ENCODE results near the gene EXOC6B. TPM values are rescaled to one million over a fixed set of nuclear protein-coding genes. Genes with fewer than 3 reads are reported as not detected.
"Not testable (repeated sequence)": the region's sequence is repeated elsewhere in the genome, so short reads cannot be mapped to it uniquely, and the experiment has no call there.

The EXOC6B gene
- total RNA-seq, 2 donors from 2014 or later = 10.4 to 11.6 TPM

DNA sequence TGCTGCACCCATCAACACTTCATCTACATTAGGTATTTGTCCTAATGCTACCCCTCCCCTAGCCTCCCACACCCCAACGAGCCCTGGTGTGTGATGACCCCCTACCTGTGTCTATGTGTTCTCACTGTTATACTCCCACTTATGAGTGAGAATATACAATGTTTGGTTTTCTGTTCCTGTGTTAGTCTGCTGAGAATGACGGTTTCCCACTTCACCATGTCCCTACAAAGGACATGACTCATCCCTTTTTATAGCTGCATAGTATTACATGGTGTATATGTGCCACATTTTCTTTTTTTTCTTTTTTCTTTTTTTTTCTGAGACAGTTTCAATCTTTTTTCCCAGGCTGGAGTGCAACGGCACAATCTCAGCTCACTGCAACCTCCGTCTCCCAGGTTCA is 394.1 kb downstream of the EXOC6B start:
- Mint-ChIP-seq H3K27me3 (ENCODE audit: low read depth) (no peaks in the 10 kb centered on the region), H3K36me3 (ENCODE audit: insufficient read depth in 2 of 2) (peaks cover 8 to 14% of the 10 kb centered on the region in 2 donors), H3K4me3 (no peak overlapping the region), H3K4me1 (ENCODE audit: low read depth) (no peaks in the 10 kb centered on the region), H3K27ac (no peak overlapping the region), H3K9me3 (peaks cover 17 to 18% of the 10 kb centered on the region in 2 donors)
- ATAC-seq (replicated peaks in 1 of 2) = no peak
- no peak for DNase-seq

DNA sequence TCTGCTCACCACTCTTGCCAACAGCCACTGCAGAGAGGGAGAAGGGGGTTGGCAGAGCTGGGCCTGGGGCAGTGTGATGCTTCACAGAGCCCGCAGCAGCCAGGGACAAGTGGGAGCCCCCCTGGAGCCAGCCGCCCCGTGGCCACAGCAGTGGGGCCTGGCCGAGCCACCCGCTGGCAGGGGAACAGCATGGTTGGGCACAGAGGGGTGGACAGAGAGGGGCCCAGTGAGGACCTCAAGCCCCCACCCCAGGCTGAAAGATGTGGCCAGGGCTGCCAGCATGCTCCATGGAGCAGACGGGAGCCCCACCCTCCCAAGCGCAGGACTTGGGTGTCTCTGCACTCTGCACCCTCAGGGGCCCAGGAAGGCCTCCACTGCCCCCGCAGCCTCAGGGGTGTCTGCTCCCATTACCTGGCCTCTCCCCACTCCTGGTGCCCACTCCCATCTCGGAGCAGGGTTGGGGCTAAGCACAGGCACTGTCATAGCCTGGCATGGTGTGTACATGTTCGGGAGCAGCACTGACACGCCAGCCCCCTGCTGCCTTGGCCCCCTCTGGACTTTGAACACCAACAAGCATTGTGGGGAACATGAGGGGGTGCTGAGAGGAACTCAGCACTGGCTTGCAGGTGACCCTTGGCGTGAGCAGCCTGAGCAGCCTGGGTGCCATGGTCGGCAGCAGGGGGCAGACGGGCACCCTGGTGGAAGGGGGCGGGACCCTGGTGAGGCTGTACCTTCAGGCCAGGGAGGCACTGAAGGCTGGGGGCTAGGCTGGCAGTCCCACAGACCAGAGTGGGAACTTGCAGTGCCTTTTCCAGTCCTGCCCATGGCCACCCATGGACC is 398.6 kb downstream of the EXOC6B start:
- H3K36me3 Mint-ChIP-seq (ENCODE audit: insufficient read depth in 2 of 2) = peaks cover 0 to 7% of the 10 kb centered on the region in 2 donors
- no peak overlapping the region for H3K27ac Mint-ChIP-seq
- ATAC-seq (replicated peaks in 1 of 2) = no peak

DNA sequence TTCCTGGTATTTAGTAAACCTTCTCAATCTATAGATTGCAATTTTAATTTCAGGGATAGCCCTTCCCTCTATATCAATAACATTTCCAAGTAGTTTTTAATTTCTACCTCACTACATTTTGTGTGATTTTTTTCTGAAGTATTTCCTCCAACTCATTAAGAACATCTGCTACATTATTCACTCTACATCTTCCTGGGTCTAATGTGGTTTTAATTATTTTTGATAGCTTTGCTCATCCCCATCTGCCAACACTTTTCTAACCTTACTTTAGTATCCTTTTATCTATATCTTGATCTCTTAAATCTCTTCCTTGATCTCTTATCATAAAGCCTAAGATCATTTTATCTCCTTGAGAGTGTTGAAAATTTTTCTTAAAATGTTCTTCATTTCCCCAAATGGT is 399.8 kb downstream of the EXOC6B start:
- ATAC-seq (replicated peaks in 1 of 2) = no peak
- no peak overlapping the region for H3K27ac Mint-ChIP-seq
- DNase-seq = no peak
- peaks cover 0 to 8% of the 10 kb centered on the region in 2 donors for H3K36me3 Mint-ChIP-seq (ENCODE audit: insufficient read depth in 2 of 2)
- no peaks in the 10 kb centered on the region for H3K27me3 Mint-ChIP-seq (ENCODE audit: low read depth)
- H3K4me3 Mint-ChIP-seq = no peak overlapping the region
- H3K9me3 Mint-ChIP-seq = peaks cover 2 to 3% of the 10 kb centered on the region in 2 donors
- H3K4me1 Mint-ChIP-seq (ENCODE audit: low read depth) = no peaks in the 10 kb centered on the region

More for the DNA sequence above, 398.6 kb downstream of the EXOC6B start:
- no peak for DNase-seq
- Mint-ChIP-seq H3K9me3 (peaks cover 2 to 3% of the 10 kb centered on the region in 2 donors), H3K4me1 (ENCODE audit: low read depth) (no peaks in the 10 kb centered on the region), H3K4me3 (no peak overlapping the region), H3K27me3 (ENCODE audit: low read depth) (no peaks in the 10 kb centered on the region)

DNA sequence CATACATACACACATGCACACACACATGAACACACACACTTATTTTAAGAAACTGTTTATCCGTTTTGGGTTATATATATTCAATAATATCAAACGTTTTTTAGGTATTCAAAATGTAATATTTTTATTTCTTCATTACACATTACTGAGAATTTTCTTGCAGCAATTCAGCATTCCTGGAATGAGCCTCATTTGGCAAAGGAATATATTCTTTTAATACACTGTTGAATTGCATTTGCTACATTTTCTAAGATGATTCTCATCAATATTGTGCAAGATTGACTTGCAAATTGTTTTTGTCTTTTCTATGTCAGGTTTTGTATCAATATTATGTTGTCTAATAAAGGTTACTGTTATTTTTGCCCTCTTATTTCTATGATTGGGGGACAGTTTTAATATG is 402.1 kb downstream of the EXOC6B start:
- Mint-ChIP-seq H3K4me3 (no peak overlapping the region), H3K9me3 (peaks cover 8% of the 10 kb centered on the region in 2 donors), H3K36me3 (ENCODE audit: insufficient read depth in 2 of 2) (peaks cover 3 to 12% of the 10 kb centered on the region in 2 donors), H3K27ac (no peak overlapping the region), H3K4me1 (ENCODE audit: low read depth) (no peaks in the 10 kb centered on the region), H3K27me3 (ENCODE audit: low read depth) (no peaks in the 10 kb centered on the region)
- DNase-seq = no peak
- no peak for ATAC-seq (replicated peaks in 1 of 2)

DNA sequence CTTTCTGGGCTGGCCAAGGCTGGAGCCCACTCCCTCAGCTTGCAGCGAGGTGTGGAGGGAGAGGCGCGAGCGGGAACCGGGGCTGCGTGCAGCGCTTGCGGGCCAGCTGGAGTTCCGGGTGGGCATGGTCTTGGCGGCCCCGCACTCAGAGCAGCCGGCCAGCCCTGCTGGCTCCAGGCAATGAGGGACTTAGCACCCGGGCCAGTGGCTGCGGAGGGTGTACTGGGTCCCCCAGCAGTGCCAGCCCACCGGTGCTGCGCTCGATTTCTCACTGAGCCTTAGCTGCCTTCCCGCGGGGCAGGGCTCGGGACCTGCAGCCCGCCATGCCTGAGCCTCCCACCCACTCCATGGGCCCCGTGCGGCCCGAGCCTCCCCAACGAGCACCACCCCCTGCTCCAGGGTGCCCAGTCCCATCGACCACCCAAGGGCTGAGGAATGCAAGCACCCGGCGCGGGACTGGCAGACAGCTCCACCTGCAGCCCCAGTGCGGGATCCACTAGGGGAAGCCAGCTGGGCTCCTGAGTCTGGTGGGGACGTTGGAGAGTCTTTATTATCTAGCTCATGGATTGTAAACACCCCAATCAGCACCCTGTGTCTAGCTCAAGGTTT is 404.0 kb downstream of the EXOC6B start:
- DNase-seq; H3K4me3 Mint-ChIP-seq; H3K4me1 Mint-ChIP-seq (ENCODE audit: low read depth); H3K36me3 Mint-ChIP-seq (ENCODE audit: insufficient read depth in 2 of 2); ATAC-seq (replicated peaks in 1 of 2); H3K27ac Mint-ChIP-seq; H3K27me3 Mint-ChIP-seq (ENCODE audit: low read depth); H3K9me3 Mint-ChIP-seq: not testable (repeated sequence)

DNA sequence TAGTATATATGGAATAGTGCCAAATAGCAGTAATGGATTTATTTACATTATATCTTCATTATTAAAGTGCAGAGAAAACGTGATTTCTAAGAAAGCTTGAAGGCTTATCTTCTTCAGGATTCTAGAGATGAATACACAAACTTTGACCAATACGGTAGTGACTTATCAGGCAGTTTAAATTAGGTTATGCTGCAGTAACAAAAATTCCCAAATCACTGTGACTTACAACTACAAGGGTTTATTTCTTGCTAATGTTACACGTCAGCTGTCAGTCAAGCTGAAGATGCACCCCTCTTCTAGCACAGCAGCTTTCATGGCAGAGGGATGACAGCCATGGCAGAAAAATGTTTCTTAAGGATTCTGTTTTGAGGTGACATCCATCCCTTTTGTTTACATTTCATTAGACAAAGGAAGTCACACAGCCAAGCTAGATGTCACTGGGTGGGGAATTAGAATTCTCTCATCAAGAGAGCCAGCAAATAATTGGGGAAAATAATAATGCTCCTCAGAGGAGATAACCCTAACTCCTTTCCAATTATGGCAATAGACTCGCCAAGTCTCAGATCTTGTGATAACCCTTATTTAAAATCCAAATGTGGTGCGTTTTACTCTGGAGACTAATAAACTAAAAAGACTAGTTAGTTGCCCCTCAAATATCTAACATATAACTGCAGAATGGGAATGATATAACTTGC is 409.9 kb downstream of the EXOC6B start:
- ATAC-seq (replicated peaks in 1 of 2) = no peak
- Mint-ChIP-seq H3K9me3 (peaks cover 10 to 11% of the 10 kb centered on the region in 2 donors), H3K4me3 (no peak overlapping the region), H3K4me1 (ENCODE audit: low read depth) (no peaks in the 10 kb centered on the region), H3K36me3 (ENCODE audit: insufficient read depth in 2 of 2) (peaks cover 3% of the 10 kb centered on the region in 2 donors), H3K27ac (no peak overlapping the region), H3K27me3 (ENCODE audit: low read depth) (no peaks in the 10 kb centered on the region)
- no peak for DNase-seq

DNA sequence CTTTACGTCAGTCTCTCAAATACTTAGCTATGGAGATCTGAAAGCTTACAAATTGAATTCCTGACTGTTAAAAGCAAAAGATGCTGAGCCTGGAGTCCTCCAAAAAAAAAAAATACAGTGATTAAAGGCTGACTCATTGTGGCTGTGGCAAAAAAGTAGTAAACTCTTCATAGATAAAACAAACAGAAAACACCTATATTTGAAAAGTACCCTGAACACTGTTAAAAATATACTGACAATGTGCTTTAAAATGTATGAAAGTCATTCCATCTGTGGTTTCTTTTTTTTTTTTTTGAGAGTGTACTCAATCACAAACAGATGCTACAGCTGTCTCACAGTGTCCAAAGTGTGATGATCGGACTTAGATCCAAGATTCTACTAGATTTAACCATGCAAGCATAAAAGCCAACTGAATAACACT is 410.6 kb downstream of the EXOC6B start:
- ATAC-seq (replicated peaks in 1 of 2) (no peak), DNase-seq (no peak)
- no peaks in the 10 kb centered on the region for H3K36me3 Mint-ChIP-seq (ENCODE audit: insufficient read depth in 2 of 2)
- peaks cover 9 to 10% of the 10 kb centered on the region in 2 donors for H3K9me3 Mint-ChIP-seq
- H3K4me1 Mint-ChIP-seq (ENCODE audit: low read depth) = no peaks in the 10 kb centered on the region
- no peaks in the 10 kb centered on the region for H3K27me3 Mint-ChIP-seq (ENCODE audit: low read depth)
- no peak overlapping the region for H3K27ac Mint-ChIP-seq
- no peak overlapping the region for H3K4me3 Mint-ChIP-seq

DNA sequence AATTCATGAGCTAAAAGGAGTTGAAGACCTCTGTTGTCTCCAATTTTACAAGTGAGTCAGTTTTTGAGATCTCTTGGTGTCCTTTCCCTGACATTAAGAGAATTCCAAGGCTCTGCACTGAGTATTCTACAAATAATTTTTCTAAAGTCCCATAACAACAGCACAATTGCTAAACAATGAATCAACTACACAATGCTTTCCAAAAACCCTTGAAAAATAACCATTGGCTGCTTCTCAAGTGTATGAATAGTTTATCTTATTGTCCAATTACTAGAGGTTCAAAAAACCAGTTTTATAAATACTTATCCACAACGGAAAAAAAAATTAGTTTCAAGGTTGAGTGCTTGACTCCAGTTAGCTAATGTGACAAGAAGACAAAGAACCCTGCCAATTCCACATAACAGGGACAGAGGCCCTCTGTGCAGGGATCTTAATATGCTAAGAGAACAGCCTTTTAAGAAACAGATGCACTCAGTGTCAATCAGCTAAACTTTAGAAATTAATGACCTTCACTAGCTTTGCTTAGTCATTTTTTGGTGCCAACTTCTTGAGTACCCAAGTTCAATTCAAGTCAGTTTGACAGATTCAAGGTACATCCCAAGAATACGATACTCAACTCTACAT is 411.6 kb downstream of the EXOC6B start:
- H3K36me3 Mint-ChIP-seq (ENCODE audit: insufficient read depth in 2 of 2) = no peaks in the 10 kb centered on the region
- H3K27ac Mint-ChIP-seq = no peak overlapping the region
- no peak for ATAC-seq (replicated peaks in 1 of 2)
- H3K9me3 Mint-ChIP-seq = peaks cover 6% of the 10 kb centered on the region in 2 donors
- DNase-seq = no peak
- no peak overlapping the region for H3K4me3 Mint-ChIP-seq
- H3K27me3 Mint-ChIP-seq (ENCODE audit: low read depth) = no peaks in the 10 kb centered on the region
- H3K4me1 Mint-ChIP-seq (ENCODE audit: low read depth) = no peaks in the 10 kb centered on the region

DNA sequence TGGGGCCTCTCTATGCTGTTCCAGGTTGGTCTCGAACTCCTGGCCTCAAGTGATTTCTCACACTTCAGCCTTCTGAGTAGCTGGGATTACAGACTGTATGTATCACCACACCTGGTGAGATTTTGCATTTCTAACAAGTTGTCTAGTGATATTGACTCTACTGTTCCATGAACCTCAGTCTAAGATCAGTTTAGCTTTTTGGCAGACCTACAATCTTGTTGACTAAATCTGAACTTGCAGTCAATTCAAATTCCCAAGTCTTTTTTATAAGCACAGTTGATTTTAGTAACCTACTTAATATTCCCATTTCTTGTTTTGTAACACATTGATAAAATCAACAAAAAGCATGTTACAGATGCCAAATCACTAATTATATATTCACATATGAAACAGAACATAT is 412.1 kb downstream of the EXOC6B start:
- Mint-ChIP-seq H3K9me3 (peaks cover 5 to 6% of the 10 kb centered on the region in 2 donors), H3K27ac (no peak overlapping the region), H3K4me1 (ENCODE audit: low read depth) (no peaks in the 10 kb centered on the region), H3K27me3 (ENCODE audit: low read depth) (no peaks in the 10 kb centered on the region), H3K36me3 (ENCODE audit: insufficient read depth in 2 of 2) (no peaks in the 10 kb centered on the region), H3K4me3 (no peak overlapping the region)
- no peak for DNase-seq
- ATAC-seq (replicated peaks in 1 of 2) = no peak

DNA sequence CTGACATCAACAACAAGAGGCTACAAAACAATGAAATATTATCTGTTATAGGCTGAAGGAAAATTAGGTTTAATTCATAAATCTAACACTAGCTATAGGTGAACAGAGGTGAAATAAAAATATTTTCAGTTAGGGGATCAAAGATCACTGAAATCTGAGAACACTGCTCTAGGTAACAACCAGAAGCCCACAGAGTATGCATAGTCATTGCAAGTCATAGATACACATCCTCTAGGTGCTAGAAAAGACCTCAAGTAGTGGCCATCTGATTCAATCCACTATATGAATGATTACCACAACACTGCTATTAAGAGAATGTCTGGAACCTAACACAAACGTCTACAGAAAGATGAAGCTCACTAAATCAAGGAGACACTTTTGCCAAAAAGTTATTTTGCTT is 413.6 kb downstream of the EXOC6B start:
- DNase-seq (no peak), ATAC-seq (replicated peaks in 1 of 2) (no peak)
- H3K27ac Mint-ChIP-seq = no peak overlapping the region
- H3K9me3 Mint-ChIP-seq = peaks cover 3 to 5% of the 10 kb centered on the region in 2 donors
- no peaks in the 10 kb centered on the region for H3K4me1 Mint-ChIP-seq (ENCODE audit: low read depth)
- no peaks in the 10 kb centered on the region for H3K36me3 Mint-ChIP-seq (ENCODE audit: insufficient read depth in 2 of 2)
- no peaks in the 10 kb centered on the region for H3K27me3 Mint-ChIP-seq (ENCODE audit: low read depth)
- no peak overlapping the region for H3K4me3 Mint-ChIP-seq

DNA sequence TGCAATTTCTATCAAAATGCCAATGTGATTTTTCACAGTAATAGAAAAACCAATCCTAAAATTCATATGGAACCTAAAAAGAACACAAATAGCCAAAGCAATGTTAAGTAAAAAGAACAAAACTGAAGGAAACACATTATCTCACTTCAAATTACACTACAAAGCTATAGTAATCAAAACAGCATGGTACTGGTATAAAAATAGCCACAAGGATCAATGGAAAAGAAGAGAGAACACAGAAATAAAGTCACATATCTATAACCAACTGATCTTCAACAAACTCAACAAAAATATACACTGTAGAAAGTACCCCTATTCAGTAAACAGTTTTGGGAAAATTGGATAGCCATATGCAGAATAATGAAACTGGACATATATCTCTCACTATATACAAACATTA is 426.0 kb downstream of the EXOC6B start:
- Mint-ChIP-seq H3K27ac (no peak overlapping the region), H3K27me3 (ENCODE audit: low read depth) (no peaks in the 10 kb centered on the region), H3K4me1 (ENCODE audit: low read depth) (no peaks in the 10 kb centered on the region), H3K9me3 (peaks cover under 1 to 6% of the 10 kb centered on the region in 2 donors), H3K36me3 (ENCODE audit: insufficient read depth in 2 of 2) (peaks cover under 1 to 6% of the 10 kb centered on the region in 2 donors), H3K4me3 (no peak overlapping the region)
- DNase-seq = no peak
- no peak for ATAC-seq (replicated peaks in 1 of 2)

DNA sequence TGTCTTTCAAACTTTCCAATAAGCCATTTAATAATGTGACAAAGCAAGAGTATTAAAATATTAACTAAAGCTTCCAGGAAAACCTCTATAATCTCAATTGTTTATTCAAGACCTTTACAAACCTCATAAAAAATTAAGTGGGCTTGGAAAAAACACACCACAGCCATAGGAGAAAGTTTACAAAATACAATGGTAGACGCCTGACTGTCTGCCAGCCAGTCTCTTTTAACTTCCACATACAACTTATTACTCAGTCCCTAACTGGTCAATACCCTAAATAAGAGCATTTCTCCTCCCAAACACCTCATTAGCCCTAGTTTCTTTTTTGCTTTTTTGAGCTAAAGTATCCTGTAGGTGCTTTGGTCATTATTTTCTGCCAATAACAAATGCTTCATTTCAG is 430.7 kb downstream of the EXOC6B start:
- Mint-ChIP-seq H3K36me3 (ENCODE audit: insufficient read depth in 2 of 2) (peaks cover 3 to 7% of the 10 kb centered on the region in 2 donors), H3K27ac (no peak overlapping the region), H3K27me3 (ENCODE audit: low read depth) (no peaks in the 10 kb centered on the region), H3K4me1 (ENCODE audit: low read depth) (no peaks in the 10 kb centered on the region), H3K4me3 (no peak overlapping the region), H3K9me3 (peaks cover 7 to 11% of the 10 kb centered on the region in 2 donors)
- ATAC-seq (replicated peaks in 1 of 2) (no peak), DNase-seq (no peak)
